ENCODE results near the gene CAMTA1.
"Not testable (repeated sequence)": the region's sequence is repeated elsewhere in the genome, so short reads cannot be mapped to it uniquely, and the experiment has no call there.

Gene CAMTA1

GRCh38 chr1:7120863-7121621 is 335.8 kb downstream of the CAMTA1 start:
- no peaks in the 10 kb centered on the region for H3K9me3 ChIP-seq (ENCODE audit: control insufficient read depth, low read depth, low read length)
- H3K27me3 ChIP-seq (ENCODE audit: control insufficient read depth, insufficient read depth, low read length): no peaks in the 10 kb centered on the region
- no peak overlapping the region for H3K4me3 ChIP-seq (ENCODE audit: low read length)
- H3K27ac ChIP-seq (ENCODE audit: low read length): no peak overlapping the region
- no peak overlapping the region for H3K9ac ChIP-seq (ENCODE audit: low read length)
- H3K4me1 ChIP-seq (ENCODE audit: control insufficient read depth, low read depth, low read length): peaks cover 9% of the 10 kb centered on the region
- H3K36me3 ChIP-seq (ENCODE audit: control insufficient read depth, low read depth, low read length): no peaks in the 10 kb centered on the region

- Histone ChIP-seq H3K36me3 (ENCODE audit: control insufficient read depth, low read depth, low read length) (no peaks in the 10 kb centered on the region), H3K4me1 (ENCODE audit: control insufficient read depth, low read depth, low read length) (peaks cover 9% of the 10 kb centered on the region), H3K27me3 (ENCODE audit: control insufficient read depth, insufficient read depth, low read length) (no peaks in the 10 kb centered on the region), H3K9me3 (ENCODE audit: control insufficient read depth, low read depth, low read length) (no peaks in the 10 kb centered on the region), H3K27ac (ENCODE audit: low read length) (no peak overlapping the region), H3K4me3 (ENCODE audit: low read length) (no peak overlapping the region), H3K9ac (ENCODE audit: low read length) (no peak overlapping the region)
Measured at GRCh38 chr1:7121622-7121988, 336.4 kb downstream of the CAMTA1 start.

- Histone ChIP-seq H3K27ac (ENCODE audit: low read length) (no peak overlapping the region), H3K9me3 (ENCODE audit: control insufficient read depth, low read depth, low read length) (no peaks in the 10 kb centered on the region), H3K4me3 (ENCODE audit: low read length) (no peak overlapping the region), H3K36me3 (ENCODE audit: control insufficient read depth, low read depth, low read length) (no peaks in the 10 kb centered on the region), H3K4me1 (ENCODE audit: control insufficient read depth, low read depth, low read length) (no peaks in the 10 kb centered on the region), H3K9ac (ENCODE audit: low read length) (no peak overlapping the region), H3K27me3 (ENCODE audit: control insufficient read depth, insufficient read depth, low read length) (no peaks in the 10 kb centered on the region)
Measured at GRCh38 chr1:7127322-7128075, 342.2 kb downstream of the CAMTA1 start.

GRCh38 chr1:7128293-7128692 is 343.0 kb downstream of the CAMTA1 start:
- no peaks in the 10 kb centered on the region for H3K27me3 ChIP-seq (ENCODE audit: control insufficient read depth, insufficient read depth, low read length)
- H3K9me3 ChIP-seq (ENCODE audit: control insufficient read depth, low read depth, low read length): no peaks in the 10 kb centered on the region
- H3K27ac ChIP-seq (ENCODE audit: low read length): no peak overlapping the region
- no peak overlapping the region for H3K4me3 ChIP-seq (ENCODE audit: low read length)
- no peak overlapping the region for H3K9ac ChIP-seq (ENCODE audit: low read length)
- H3K4me1 ChIP-seq (ENCODE audit: control insufficient read depth, low read depth, low read length): no peaks in the 10 kb centered on the region
- no peaks in the 10 kb centered on the region for H3K36me3 ChIP-seq (ENCODE audit: control insufficient read depth, low read depth, low read length)

- no peaks in the 10 kb centered on the region for H3K4me1 ChIP-seq (ENCODE audit: control insufficient read depth, low read depth, low read length)
- H3K9ac ChIP-seq (ENCODE audit: low read length): no peak overlapping the region
- H3K9me3 ChIP-seq (ENCODE audit: control insufficient read depth, low read depth, low read length): no peaks in the 10 kb centered on the region
- no peak overlapping the region for H3K4me3 ChIP-seq (ENCODE audit: low read length)
- no peak overlapping the region for H3K27ac ChIP-seq (ENCODE audit: low read length)
- no peaks in the 10 kb centered on the region for H3K27me3 ChIP-seq (ENCODE audit: control insufficient read depth, insufficient read depth, low read length)
- H3K36me3 ChIP-seq (ENCODE audit: control insufficient read depth, low read depth, low read length): no peaks in the 10 kb centered on the region
Measured at GRCh38 chr1:7130127-7130526, 344.9 kb downstream of the CAMTA1 start.

GRCh38 chr1:7135493-7135892 is 350.2 kb downstream of the CAMTA1 start:
- Histone ChIP-seq H3K36me3 (ENCODE audit: control insufficient read depth, low read depth, low read length) (no peaks in the 10 kb centered on the region), H3K27ac (ENCODE audit: low read length) (no peak overlapping the region), H3K27me3 (ENCODE audit: control insufficient read depth, insufficient read depth, low read length) (no peaks in the 10 kb centered on the region), H3K4me3 (ENCODE audit: low read length) (no peak overlapping the region), H3K9me3 (ENCODE audit: control insufficient read depth, low read depth, low read length) (no peaks in the 10 kb centered on the region), H3K4me1 (ENCODE audit: control insufficient read depth, low read depth, low read length) (no peaks in the 10 kb centered on the region), H3K9ac (ENCODE audit: low read length) (no peak overlapping the region)

GRCh38 chr1:7136166-7136953 is 351.1 kb downstream of the CAMTA1 start:
- Histone ChIP-seq H3K27ac (ENCODE audit: low read length) (no peak overlapping the region), H3K27me3 (ENCODE audit: control insufficient read depth, insufficient read depth, low read length) (no peaks in the 10 kb centered on the region), H3K36me3 (ENCODE audit: control insufficient read depth, low read depth, low read length) (no peaks in the 10 kb centered on the region), H3K9ac (ENCODE audit: low read length) (no peak overlapping the region), H3K9me3 (ENCODE audit: control insufficient read depth, low read depth, low read length) (no peaks in the 10 kb centered on the region), H3K4me1 (ENCODE audit: control insufficient read depth, low read depth, low read length) (no peaks in the 10 kb centered on the region), H3K4me3 (ENCODE audit: low read length) (no peak overlapping the region)

GRCh38 chr1:7140251-7140650 is 355.0 kb downstream of the CAMTA1 start:
- no peaks in the 10 kb centered on the region for H3K4me1 ChIP-seq (ENCODE audit: control insufficient read depth, low read depth, low read length)
- no peaks in the 10 kb centered on the region for H3K9me3 ChIP-seq (ENCODE audit: control insufficient read depth, low read depth, low read length)
- H3K9ac ChIP-seq (ENCODE audit: low read length): no peak overlapping the region
- no peak overlapping the region for H3K27ac ChIP-seq (ENCODE audit: low read length)
- no peak overlapping the region for H3K4me3 ChIP-seq (ENCODE audit: low read length)
- no peaks in the 10 kb centered on the region for H3K27me3 ChIP-seq (ENCODE audit: control insufficient read depth, insufficient read depth, low read length)
- H3K36me3 ChIP-seq (ENCODE audit: control insufficient read depth, low read depth, low read length): no peaks in the 10 kb centered on the region

GRCh38 chr1:7145947-7146346 is 360.7 kb downstream of the CAMTA1 start:
- Histone ChIP-seq H3K9ac (ENCODE audit: low read length) (no peak overlapping the region), H3K27me3 (ENCODE audit: control insufficient read depth, insufficient read depth, low read length) (no peaks in the 10 kb centered on the region)

GRCh38 chr1:7146710-7147109 is 361.5 kb downstream of the CAMTA1 start:
- Histone ChIP-seq H3K4me3 (ENCODE audit: low read length) (no peak overlapping the region), H3K4me1 (ENCODE audit: control insufficient read depth, low read depth, low read length) (peaks cover 10% of the 10 kb centered on the region), H3K27me3 (ENCODE audit: control insufficient read depth, insufficient read depth, low read length) (no peaks in the 10 kb centered on the region), H3K9me3 (ENCODE audit: control insufficient read depth, low read depth, low read length) (no peaks in the 10 kb centered on the region), H3K27ac (ENCODE audit: low read length) (no peak overlapping the region), H3K9ac (ENCODE audit: low read length) (no peak overlapping the region), H3K36me3 (ENCODE audit: control insufficient read depth, low read depth, low read length) (no peaks in the 10 kb centered on the region)

More at GRCh38 chr1:7145947-7146346, 360.7 kb downstream of the CAMTA1 start:
- Histone ChIP-seq H3K36me3 (ENCODE audit: control insufficient read depth, low read depth, low read length) (no peaks in the 10 kb centered on the region), H3K4me3 (ENCODE audit: low read length) (no peak overlapping the region), H3K27ac (ENCODE audit: low read length) (no peak overlapping the region), H3K9me3 (ENCODE audit: control insufficient read depth, low read depth, low read length) (no peaks in the 10 kb centered on the region), H3K4me1 (ENCODE audit: control insufficient read depth, low read depth, low read length) (peaks cover 10% of the 10 kb centered on the region)

- not testable (repeated sequence) for H3K9me3 ChIP-seq (ENCODE audit: control insufficient read depth, low read depth, low read length); H3K4me3 ChIP-seq (ENCODE audit: low read length); H3K27me3 ChIP-seq (ENCODE audit: control insufficient read depth, insufficient read depth, low read length)
Measured at GRCh38 chr1:7147581-7148282, 362.5 kb downstream of the CAMTA1 start.

More at GRCh38 chr1:7147581-7148282, 362.5 kb downstream of the CAMTA1 start:
- peaks cover 10% of the 10 kb centered on the region for H3K4me1 ChIP-seq (ENCODE audit: control insufficient read depth, low read depth, low read length)
- not testable (repeated sequence) for H3K27ac ChIP-seq (ENCODE audit: low read length); H3K9ac ChIP-seq (ENCODE audit: low read length); H3K36me3 ChIP-seq (ENCODE audit: control insufficient read depth, low read depth, low read length)
